Adrenal gland (tissue), 5 donors: Measurements from ENCODE around the gene METTL24.

Source experiments
- CTCF ChIP-seq, 6 experiments: fragments of 450-650 bp in 4 of 6; fragments of 200-600 bp in 2 of 6; sonication (generic) in 1 of 6; IDR thresholded peaks; 1 replicate in 5 of 6; 2 replicates in 1 of 6; pipeline versions ENCODE4 v1.5.1 to v1.8.0; 2016 to 2021; ENCODE audit warnings: antibody characterized with exemption in 6 of 6, mild to moderate bottlenecking in 2 of 6, moderate library complexity in 1 of 6
- POLR2A ChIP-seq, 2 donors: fragments of 450-650 bp; IDR thresholded peaks; one replicate each; pipeline ENCODE4 v1.6.1; 2017; ENCODE audit warnings: antibody characterized with exemption in 2 of 2, mild to moderate bottlenecking in 2 of 2, moderate library complexity in 1 of 2
- donor health status: DM: no; HTN: no; CAD: no.

GRCh38 chr6:110201151-110201884 is 156.8 kb downstream of the METTL24 start:
- no peak for TF ChIP-seq POLR2A (IDR thresholded peaks at IDR 0.05)
- no peak for TF ChIP-seq CTCF (IDR thresholded peaks at IDR 0.05)
